Breast epithelium (tissue), 4 donors: ENCODE measurements around the gene TLCD3A. TPM values are rescaled to one million over a fixed set of nuclear protein-coding genes. Genes with fewer than 3 reads are reported as not detected.
A peak's percentile ranks its signal among the peaks of the same experiment; 100 is the strongest.

Experiments
- DNase-seq, 2 donors: peaks; one replicate each; pipeline ENCODE4 v3.0.0-alpha.2; 2019; ENCODE audit warnings: low spot score in 2 of 2
- H3K27ac ChIP-seq, 2 donors: fragments of 200-600 bp; sonication (generic) in 1 of 2; one replicate each; pipeline ENCODE4 v1.5.1; 2016 to 2019; ENCODE audit warnings: mild to moderate bottlenecking in 1 of 2
- H3K27me3 ChIP-seq, 2 donors: fragments of 200-600 bp; sonication (generic) in 1 of 2; one replicate each; pipeline versions ENCODE4 v1.5.1 to v1.6.0; 2017 to 2019; ENCODE audit warnings: control low read depth in 1 of 2, mild to moderate bottlenecking in 1 of 2
- H3K36me3 ChIP-seq: fragments of 200-600 bp; one replicate; pipeline ENCODE4 v1.5.1; 2019
- H3K4me1 ChIP-seq, 2 donors: fragments of 200-600 bp; sonication (generic); one replicate each; pipeline ENCODE4 v1.5.1; 2016 to 2019; ENCODE audit warnings: control low read depth in 1 of 2
- H3K4me3 ChIP-seq, 3 donors: fragments of 200-600 bp; sonication (generic); 1 replicate in 2 of 3; 2 replicates in 1 of 3; pipeline ENCODE4 v1.5.1; 2016 to 2019; ENCODE audit warnings: mild to moderate bottlenecking in 3 of 3, moderate library complexity in 2 of 3
- H3K9me3 ChIP-seq, 2 donors: fragments of 200-600 bp; sonication (generic) in 1 of 2; one replicate each; pipeline ENCODE4 v1.5.1; 2016 to 2019; ENCODE audit warnings: control low read depth in 1 of 2
- POLR2A ChIP-seq: fragments of 450-650 bp; IDR thresholded peaks from one replicate; pipeline ENCODE4 v1.6.1; 2016; ENCODE audit warnings: antibody characterized with exemption, mild to moderate bottlenecking, moderate library complexity
- POLR2AphosphoS5 ChIP-seq, 3 donors: sonication (generic); formaldehyde crosslinking; IDR thresholded peaks; one replicate each; pipeline ENCODE4 v1.6.1; 2017; ENCODE audit warnings: antibody characterized with exemption in 3 of 3
- intact Hi-C: fragments of 100-400 bp; cut with DNase I; formaldehyde crosslinking; loops from one replicate; pipeline ENCODE4 v1.15.1; 2023; ENCODE audit warnings: low total_unique reads
- total RNA-seq, 3 donors: library from RNA; depleted of rRNA; stranded (reverse); fragments of >200 nt; gene quantifications; one replicate each; pipeline ENCODE4 v1.1.0, GENCODE V29; 2016
- TF ChIP-seq, protein P1 (sequence below), 3 donors: fragments of 450-650 bp; IDR thresholded peaks; one replicate each; pipeline ENCODE4 v1.5.1; 2016 to 2017; ENCODE audit warnings: antibody characterized with exemption in 3 of 3, mild to moderate bottlenecking in 3 of 3, moderate library complexity in 3 of 3

Gene TLCD3A
- total RNA-seq, 3 donors from 2014 or later, result 5.0 to 5.9 (median 5.6) TPM

DNA sequence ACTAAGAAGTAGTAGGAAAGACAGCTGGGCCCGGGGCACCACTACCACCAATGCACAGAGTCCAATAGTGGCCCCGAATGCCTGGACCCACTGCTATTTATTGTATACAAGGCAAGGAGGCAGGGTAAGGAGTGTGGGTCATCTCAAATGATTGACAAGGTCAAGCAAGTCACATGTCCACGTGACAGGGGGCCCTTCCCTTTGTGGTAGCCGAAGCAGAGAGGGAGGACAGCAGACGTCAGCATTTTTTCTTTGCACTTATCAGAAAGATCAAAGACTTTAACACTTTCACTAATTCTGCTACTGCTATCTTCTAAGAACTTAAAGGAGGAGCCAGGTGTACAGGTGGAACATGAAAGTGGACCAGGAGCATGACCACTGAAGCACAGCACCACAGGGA is 24.3 kb upstream of the TLCD3A start:
- Histone ChIP-seq H3K36me3 (no peaks in the 10 kb centered on the region), H3K9me3 (no peaks in the 10 kb centered on the region), H3K4me3 (no peak overlapping the region), H3K27me3 (no peaks in the 10 kb centered on the region), H3K27ac (no peak overlapping the region), H3K4me1 (peaks cover 0 to 5% of the 10 kb centered on the region in 2 donors)
- intact Hi-C loops, result no loop called here
- no peak for DNase-seq
- TF ChIP-seq POLR2A (no peak), POLR2AphosphoS5 (IDR thresholded peaks at IDR 0.05) (no peak)
- TF ChIP-seq, protein P1, sequence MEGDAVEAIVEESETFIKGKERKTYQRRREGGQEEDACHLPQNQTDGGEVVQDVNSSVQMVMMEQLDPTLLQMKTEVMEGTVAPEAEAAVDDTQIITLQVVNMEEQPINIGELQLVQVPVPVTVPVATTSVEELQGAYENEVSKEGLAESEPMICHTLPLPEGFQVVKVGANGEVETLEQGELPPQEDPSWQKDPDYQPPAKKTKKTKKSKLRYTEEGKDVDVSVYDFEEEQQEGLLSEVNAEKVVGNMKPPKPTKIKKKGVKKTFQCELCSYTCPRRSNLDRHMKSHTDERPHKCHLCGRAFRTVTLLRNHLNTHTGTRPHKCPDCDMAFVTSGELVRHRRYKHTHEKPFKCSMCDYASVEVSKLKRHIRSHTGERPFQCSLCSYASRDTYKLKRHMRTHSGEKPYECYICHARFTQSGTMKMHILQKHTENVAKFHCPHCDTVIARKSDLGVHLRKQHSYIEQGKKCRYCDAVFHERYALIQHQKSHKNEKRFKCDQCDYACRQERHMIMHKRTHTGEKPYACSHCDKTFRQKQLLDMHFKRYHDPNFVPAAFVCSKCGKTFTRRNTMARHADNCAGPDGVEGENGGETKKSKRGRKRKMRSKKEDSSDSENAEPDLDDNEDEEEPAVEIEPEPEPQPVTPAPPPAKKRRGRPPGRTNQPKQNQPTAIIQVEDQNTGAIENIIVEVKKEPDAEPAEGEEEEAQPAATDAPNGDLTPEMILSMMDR (IDR thresholded peaks at IDR 0.05), result no peak

DNA sequence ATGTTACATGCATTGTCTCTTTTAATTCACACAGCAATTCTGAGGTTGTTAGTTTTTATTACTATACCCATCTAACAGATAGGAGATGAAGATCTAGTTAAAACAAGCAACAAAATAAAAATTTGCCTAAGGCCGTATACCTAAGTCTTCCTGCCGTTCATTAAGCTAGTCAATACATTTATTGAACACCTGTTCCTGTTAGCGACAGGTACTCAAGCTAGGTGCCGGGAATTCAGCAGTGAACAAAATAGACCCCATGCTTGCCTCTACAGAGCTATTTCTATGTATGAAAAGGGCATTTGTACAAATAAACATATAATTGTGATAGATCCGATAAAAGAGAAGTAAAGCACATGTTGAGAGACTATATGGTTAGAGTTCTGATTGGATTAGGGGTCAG is 14.3 kb upstream of the TLCD3A start:
- DNase-seq, result no peak
- intact Hi-C loops, result no loop called here
- Histone ChIP-seq H3K4me1 (peaks cover 0 to 10% of the 10 kb centered on the region in 2 donors), H3K36me3 (no peaks in the 10 kb centered on the region), H3K4me3 (no peak overlapping the region), H3K27ac (no peak overlapping the region), H3K9me3 (no peaks in the 10 kb centered on the region), H3K27me3 (no peaks in the 10 kb centered on the region)
- TF ChIP-seq, protein P1 (IDR thresholded peaks at IDR 0.05), result no peak
- TF ChIP-seq POLR2AphosphoS5 (IDR thresholded peaks at IDR 0.05) (no peak), POLR2A (no peak)

DNA sequence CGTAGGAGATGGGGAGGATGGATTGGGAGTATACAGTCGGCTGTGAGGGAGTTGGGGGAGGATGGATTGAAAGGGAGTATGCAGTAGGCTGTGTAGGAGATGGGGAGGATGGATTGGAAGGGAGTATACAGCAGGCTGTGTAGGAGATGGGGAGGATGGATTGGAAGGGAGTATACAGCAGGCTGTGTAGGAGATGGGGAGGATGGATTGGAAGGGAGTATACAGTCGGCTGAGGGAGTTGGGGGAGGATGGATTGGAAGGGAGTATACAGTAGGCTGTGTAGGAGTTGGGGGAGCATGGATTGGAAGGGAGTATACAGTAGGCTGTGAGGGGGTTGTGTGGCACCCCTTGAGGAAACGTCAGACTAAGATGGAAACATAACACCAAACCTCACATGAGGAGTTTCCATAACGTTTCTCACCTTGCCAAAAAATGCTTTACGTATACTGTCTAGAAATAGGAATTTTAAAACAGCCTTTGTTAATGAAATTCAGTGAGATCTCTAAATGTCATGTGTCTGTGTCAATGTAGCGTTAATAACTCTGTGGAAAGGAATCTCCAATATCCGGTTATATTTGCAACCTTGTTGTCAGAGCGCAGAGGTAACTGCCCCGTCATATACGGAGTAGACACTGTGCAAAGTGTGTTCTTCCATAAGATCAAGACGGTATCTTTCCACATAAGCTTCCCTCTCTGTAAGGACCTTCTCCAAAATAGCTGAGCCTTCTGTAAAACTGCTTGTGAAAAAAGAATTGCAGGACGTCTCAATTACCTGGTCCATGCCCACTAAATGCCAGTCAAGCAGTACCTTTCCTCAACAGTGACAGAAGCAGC is 11.5 kb upstream of the TLCD3A start:
- Histone ChIP-seq H3K27me3 (no peaks in the 10 kb centered on the region), H3K27ac (peak overlapping the region in 1 of 2 donors; percentile 48), H3K36me3 (no peaks in the 10 kb centered on the region), H3K4me3 (no peak overlapping the region), H3K9me3 (no peaks in the 10 kb centered on the region), H3K4me1 (peaks cover 0 to 4% of the 10 kb centered on the region in 2 donors)
- TF ChIP-seq, protein P1 (IDR thresholded peaks at IDR 0.05), result no peak
- TF ChIP-seq POLR2AphosphoS5 (IDR thresholded peaks at IDR 0.05), result no peak
- TF ChIP-seq POLR2A, result no peak
- intact Hi-C loops, result no loop called here
- no peak for DNase-seq

DNA sequence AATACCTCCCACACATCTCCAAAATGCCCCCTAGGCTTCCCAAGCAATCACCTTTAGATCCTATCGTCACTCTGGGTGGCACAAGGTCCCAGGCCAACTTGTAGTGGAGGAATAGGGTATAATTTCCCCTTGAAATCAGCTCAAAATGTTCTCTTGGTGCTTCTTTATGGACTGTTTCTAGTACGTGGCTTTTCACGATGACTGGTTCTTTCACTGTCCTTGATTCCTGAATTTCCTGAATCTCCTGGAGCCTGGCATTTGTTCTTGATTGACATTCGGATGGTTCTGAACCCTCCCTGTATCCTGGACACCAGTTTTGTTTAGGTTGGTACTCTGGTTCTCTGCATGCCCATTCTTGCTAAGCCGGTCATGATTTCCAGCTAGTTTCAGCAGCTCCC is 10.9 kb upstream of the TLCD3A start:
- H3K27ac ChIP-seq, result peak overlapping the region in 1 of 2 donors; percentile 48
- TF ChIP-seq POLR2AphosphoS5 (IDR thresholded peaks at IDR 0.05) (no peak), POLR2A (no peak)
- TF ChIP-seq, protein P1 (IDR thresholded peaks at IDR 0.05), result no peak
- no peaks in the 10 kb centered on the region for H3K36me3 ChIP-seq
- no peaks in the 10 kb centered on the region for H3K9me3 ChIP-seq
- no peak overlapping the region for H3K4me3 ChIP-seq
- no peaks in the 10 kb centered on the region for H3K27me3 ChIP-seq
- intact Hi-C loops, result no loop called here
- H3K4me1 ChIP-seq, result no peaks in the 10 kb centered on the region
- DNase-seq, result no peak

DNA sequence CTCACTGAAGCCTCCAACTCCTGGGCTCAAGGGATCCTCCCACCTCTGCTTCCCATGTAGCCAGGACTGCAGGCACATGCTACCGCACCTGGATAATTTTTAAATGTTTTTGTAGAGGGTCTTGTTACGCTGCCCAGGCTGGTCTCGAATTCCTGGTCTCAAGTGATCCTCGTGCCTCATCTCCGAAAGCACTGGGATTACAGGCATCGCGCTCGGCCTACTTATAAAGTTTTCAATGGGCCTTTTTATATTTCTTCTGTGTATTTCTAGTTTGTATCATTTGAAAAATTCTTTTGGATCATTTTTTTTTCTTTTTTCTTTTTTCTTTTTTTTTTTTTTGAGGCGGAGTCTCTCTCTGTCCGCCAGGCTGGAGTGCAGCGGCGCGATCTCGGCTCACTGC is 7.3 kb upstream of the TLCD3A start:
- Histone ChIP-seq H3K4me3 (no peak overlapping the region), H3K27ac (no peak overlapping the region), H3K36me3 (no peaks in the 10 kb centered on the region), H3K27me3 (no peaks in the 10 kb centered on the region), H3K9me3 (no peaks in the 10 kb centered on the region), H3K4me1 (no peaks in the 10 kb centered on the region)
- TF ChIP-seq, protein P1 (IDR thresholded peaks at IDR 0.05), result no peak
- TF ChIP-seq POLR2AphosphoS5 (IDR thresholded peaks at IDR 0.05), result no peak
- no peak for TF ChIP-seq POLR2A
- intact Hi-C loops, result no loop called here
- DNase-seq, result no peak
